HG03558 (cell line): Measurements from ENCODE around the gene CLTA.
"Not testable (repeated sequence)": the region's sequence is repeated elsewhere in the genome, so short reads cannot be mapped to it uniquely, and the experiment has no call there.

ENCODE experiments used
- ATAC-seq: cut with Tn5 transposase; IDR thresholded peaks from one replicate; pipeline ENCODE4 v1.9.1; 2021; ENCODE audit warnings: moderate number of reproducible peaks; ENCODE audit not compliant: unreplicated experiment; ENCODE audit errors: extremely low read depth

Gene CLTA

GRCh38 chr9:36180243-36180642, 10.5 kb upstream of the CLTA start:
- not testable (repeated sequence) for ATAC-seq

- no peak for ATAC-seq
These were observed 3.3 kb upstream of the CLTA start for GRCh38 chr9:36187414-36187813.

- no peak for ATAC-seq
These were observed 2.5 kb upstream of the CLTA start for GRCh38 chr9:36188212-36188611.

DNA sequence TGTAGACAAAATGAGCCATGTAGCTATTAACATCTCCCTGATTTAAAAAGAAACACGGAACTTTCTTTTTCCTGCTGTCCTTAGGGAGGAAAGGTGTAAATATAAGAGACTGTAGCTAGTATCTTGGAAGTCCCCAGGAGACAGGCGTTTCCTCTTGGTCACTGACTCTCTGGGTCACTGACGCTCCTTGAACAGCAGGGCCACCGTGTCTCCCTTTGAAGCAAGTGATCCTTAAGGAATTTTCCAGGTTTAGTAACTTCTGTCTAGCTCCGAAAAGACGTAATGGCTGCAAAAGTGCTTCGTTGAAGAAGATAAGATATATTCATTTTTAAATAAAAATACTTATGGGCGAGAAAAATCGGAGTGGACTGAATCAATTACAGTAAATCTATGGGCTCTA, 745 bp upstream of the CLTA start:
- no peak for ATAC-seq

DNA sequence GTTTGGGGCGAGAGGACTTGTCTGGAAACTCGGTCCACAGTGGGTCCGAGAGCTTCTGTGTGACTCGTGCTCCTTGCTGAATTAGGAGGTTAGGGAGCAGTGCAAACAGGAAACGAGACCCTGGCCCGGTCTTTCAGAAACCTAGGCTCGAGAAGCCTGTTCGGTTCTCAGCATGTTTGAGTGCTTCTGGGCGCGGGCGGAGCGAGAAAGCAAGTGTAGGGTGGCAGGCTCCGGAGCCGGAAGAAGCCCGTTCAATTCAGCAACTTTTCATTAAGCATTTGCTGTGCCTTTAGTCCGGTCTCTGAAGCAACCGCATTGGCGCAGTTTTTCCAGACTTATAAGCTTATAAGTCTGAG, 547 bp downstream of the CLTA start:
- no peak for ATAC-seq

- ATAC-seq = no peak
These were observed 965 bp downstream of the CLTA start for GRCh38 chr9:36191686-36192085.

- no peak for ATAC-seq
These were observed 1.5 kb downstream of the CLTA start for GRCh38 chr9:36192196-36192595.

DNA sequence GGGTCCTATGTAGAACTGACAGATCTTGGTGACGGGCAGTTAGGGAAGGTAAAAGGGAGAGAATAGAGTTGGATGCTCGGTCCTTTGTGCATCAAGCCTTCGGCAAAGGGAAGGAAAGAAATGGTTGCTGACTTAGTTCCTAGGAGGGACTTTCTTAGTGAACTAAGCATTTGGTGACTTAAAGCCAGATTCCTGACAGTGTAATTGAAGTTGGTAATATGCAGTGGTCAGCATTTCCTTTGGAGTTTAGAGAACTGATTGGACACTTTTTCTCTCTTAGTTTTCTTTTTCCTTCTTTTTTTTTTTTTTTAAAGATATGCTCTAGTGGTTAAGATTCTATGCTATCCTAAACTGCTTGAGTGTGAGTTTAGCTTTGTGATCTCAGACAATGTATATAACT, 2.3 kb downstream of the CLTA start:
- no peak for ATAC-seq

GRCh38 chr9:36194326-36195000, 3.7 kb downstream of the CLTA start:
- no peak for ATAC-seq

DNA sequence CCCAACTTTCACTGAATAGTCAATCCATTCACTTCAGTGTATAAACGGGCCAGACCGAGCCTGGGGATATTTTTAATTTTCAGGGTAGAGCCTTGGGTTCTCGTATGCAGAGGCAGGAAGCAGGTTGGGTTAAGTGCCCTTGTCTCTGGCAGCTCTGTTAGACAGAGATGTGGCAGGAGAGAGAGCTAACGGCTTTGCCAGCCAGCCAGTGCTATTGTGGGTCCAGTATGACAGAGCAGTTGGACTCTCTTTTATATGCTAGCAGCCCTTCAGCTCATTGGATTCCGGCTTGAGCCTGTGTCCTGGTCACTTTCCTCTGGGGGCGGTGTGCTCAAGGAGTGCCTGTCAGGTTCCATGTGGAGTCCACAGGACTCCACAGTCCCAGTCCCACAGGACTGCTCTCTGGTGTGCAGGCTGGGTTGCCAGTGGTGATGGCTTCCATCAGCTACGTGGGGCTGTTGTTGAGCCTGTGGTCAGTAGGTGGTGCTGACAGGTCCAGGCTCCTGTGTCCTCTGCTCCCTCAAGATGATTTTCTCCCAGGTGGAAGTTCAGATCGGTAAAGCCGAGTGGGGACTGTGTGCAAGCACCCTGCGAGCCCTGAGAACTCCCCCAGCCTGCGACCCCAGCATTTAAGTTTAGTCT, 14.3 kb downstream of the CLTA start:
- ATAC-seq = no peak

DNA sequence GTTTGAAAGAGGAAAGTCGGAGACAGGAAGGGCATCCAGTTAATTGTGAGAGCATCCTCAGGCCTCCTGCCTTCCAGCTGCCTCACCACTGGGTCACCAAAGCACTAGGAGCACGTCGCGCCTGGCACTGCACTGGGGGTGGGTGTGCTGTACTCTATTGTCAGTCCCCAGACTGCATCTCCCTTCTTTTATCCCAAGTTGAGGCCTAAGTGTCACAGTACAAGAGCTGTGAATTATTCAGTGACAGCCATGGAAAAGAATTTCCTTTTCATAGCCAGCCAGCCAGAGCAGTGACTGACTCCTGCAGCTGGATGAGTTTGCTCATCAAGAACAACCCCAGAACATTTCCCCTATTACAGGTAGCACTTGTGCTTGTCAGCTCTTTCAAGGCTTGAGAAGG, 16.3 kb downstream of the CLTA start:
- no peak for ATAC-seq

GRCh38 chr9:36207546-36208012, 16.9 kb downstream of the CLTA start:
- ATAC-seq = no peak

- no peak for ATAC-seq
These were observed 18.0 kb downstream of the CLTA start for GRCh38 chr9:36208521-36209253.

DNA sequence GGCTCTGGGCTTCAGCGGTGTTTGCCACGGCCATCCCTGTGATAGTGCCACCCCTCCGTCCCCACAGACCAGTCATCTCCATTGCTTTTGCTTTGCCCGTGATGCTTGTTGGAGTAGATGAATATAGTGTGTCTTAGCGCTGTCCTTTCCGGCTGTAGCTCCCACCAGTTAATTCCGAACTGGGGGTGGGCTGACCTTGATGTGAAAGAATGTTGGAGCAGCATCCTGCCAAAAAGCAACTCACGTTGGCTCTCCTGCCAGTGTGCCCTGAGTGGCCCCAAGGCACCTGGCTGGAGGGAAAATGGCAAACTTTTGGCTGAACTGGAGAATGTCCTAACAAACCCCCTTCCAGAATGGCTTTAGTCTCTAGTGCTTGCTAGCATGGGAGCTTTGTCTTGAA, 20.0 kb downstream of the CLTA start:
- no peak for ATAC-seq

DNA sequence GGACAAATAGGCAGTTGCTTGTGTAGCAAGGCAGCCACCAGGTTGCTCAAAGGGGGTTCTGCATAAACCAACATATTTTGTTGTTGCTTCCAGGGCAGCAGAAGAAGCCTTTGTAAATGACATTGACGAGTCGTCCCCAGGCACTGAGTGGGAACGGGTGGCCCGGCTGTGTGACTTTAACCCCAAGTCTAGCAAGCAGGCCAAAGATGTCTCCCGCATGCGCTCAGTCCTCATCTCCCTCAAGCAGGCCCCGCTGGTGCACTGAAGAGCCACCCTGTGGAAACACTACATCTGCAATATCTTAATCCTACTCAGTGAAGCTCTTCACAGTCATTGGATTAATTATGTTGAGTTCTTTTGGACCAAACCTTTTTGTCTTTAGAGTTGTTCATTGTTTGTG, 20.8 kb downstream of the CLTA start:
- no peak for ATAC-seq

GRCh38 chr9:36213387-36213786, 22.7 kb downstream of the CLTA start:
- ATAC-seq = no peak

DNA sequence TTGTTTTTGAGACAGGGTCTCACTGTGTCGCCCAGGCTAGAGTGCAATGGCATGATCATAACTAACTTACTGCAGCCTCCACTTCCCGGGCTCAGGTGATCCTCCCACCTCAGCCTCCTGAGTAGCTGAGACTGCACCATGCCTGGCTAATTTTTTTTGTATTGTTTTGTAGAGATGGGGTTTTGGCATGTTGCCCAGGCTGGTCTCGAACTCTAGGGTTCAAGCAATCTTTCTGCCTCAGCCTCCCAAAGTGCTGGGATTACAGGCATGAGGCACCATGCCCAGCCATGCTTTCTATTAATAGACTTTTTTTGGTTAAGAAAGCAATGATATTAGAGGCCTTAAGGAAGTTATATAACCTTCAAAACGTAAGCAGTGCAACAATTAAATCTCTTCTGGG, 23.3 kb downstream of the CLTA start:
- no peak for ATAC-seq

- ATAC-seq = no peak
These were observed 23.9 kb downstream of the CLTA start for GRCh38 chr9:36214571-36214970.

- ATAC-seq = no peak
These were observed 26.7 kb downstream of the CLTA start for GRCh38 chr9:36217256-36217968.

DNA sequence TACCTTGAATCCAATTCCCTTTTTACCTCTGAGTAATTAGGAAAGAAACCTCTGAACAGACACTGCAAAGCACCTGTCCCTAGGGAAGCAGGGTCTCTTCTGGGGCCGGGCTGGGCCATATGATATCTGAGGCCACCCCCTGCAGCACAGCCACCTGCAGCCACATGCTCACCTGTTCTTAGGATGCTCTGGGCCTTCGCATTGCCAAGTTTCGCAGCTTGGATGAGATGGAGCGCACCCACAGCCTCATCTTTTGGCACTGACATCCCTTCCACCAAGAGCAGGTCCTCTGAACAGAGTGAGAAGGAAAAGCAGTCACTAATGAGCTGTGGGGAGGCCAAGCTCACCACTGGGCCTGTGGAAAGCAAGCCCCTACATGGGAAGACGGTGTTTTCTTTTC, 27.3 kb downstream of the CLTA start:
- no peak for ATAC-seq

GRCh38 chr9:36218411-36218901, 27.7 kb downstream of the CLTA start:
- ATAC-seq = no peak
